ENCODE measurements around the gene DRP2.

Gene DRP2

DNA sequence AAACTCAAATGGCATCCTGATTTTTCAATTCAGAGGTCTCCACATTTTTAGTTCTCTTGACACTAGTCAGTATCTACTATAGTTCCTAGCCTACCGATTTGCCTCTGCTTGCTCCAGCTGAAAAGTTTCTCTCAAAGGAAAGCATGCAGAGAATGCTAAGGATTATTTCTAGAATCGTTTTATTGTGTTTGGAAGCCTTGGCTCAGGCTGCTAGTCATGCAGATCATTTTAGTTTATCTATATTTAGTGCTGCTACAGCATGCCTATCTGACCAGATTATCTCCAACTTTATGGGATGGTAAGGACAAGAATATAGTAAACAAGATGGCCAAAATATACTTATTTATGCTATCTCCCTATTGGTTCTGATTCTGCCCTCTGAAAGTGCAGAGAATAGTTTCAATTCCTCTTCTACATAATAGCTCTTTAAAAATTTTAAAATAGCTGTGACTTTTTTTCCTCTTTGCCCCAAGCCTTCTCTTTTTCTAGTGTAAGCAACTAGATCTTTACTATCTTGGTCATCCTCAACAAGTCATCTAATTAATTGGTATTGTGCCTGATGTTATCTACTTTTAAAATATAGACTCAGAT lies 15.7 kb upstream of the DRP2 start:
- Histone ChIP-seq H3K4me1 (ENCODE audit: insufficient read depth, low read length, severe bottlenecking) (peaks cover 21% of the 10 kb centered on the region), H3K27ac (ENCODE audit: low read depth, low read length, poor library complexity, severe bottlenecking) (no peak overlapping the region), H2AFZ (ENCODE audit: low read length) (no peak overlapping the region), H3K27me3 (ENCODE audit: insufficient read depth, low read length) (no peaks in the 10 kb centered on the region), H3K4me3 (ENCODE audit: low read depth, low read length, poor library complexity, severe bottlenecking) (no peak overlapping the region), H3K36me3 (ENCODE audit: insufficient read depth, low read length) (no peaks in the 10 kb centered on the region), H3K79me2 (ENCODE audit: insufficient read depth, low read length) (no peaks in the 10 kb centered on the region), H3K9me3 (ENCODE audit: low read length) (no peaks in the 10 kb centered on the region), H3K9ac (ENCODE audit: low read length) (no peak overlapping the region), H4K20me1 (ENCODE audit: insufficient read depth, low read length) (no peaks in the 10 kb centered on the region), H3K4me2 (ENCODE audit: low read length) (no peak overlapping the region), H3F3A (ENCODE audit: insufficient read depth, low read length) (no peaks in the 10 kb centered on the region), H3K9me2 (ENCODE audit: low read depth, low read length) (no peaks in the 10 kb centered on the region)
- no peak for TF ChIP-seq EZH2 (IDR thresholded peaks at IDR 0.05; ENCODE audit: borderline replicate concordance, low read length)
- TF ChIP-seq, protein P1, sequence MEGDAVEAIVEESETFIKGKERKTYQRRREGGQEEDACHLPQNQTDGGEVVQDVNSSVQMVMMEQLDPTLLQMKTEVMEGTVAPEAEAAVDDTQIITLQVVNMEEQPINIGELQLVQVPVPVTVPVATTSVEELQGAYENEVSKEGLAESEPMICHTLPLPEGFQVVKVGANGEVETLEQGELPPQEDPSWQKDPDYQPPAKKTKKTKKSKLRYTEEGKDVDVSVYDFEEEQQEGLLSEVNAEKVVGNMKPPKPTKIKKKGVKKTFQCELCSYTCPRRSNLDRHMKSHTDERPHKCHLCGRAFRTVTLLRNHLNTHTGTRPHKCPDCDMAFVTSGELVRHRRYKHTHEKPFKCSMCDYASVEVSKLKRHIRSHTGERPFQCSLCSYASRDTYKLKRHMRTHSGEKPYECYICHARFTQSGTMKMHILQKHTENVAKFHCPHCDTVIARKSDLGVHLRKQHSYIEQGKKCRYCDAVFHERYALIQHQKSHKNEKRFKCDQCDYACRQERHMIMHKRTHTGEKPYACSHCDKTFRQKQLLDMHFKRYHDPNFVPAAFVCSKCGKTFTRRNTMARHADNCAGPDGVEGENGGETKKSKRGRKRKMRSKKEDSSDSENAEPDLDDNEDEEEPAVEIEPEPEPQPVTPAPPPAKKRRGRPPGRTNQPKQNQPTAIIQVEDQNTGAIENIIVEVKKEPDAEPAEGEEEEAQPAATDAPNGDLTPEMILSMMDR (IDR thresholded peaks at IDR 0.05; ENCODE audit: low read length), result no peak

DNA sequence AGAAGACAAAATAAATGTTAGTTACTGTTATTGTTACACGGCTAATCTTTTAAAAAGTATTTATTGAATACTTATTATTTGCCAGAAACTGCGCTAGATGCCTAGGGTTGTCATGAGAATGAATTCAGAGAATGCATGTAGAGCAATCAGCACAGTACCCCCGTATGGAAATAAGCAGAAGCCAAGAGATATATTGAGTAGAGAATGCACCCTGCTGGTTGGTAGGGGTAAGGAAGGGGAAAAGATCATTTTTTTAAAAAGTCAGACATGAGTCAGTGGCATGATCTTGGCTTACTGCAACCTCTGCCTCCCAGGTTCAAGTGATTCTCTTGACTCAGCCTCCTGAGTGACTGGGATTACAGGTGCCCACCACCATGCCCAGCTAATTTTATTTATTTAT lies 13.1 kb upstream of the DRP2 start:
- H3K9me2 ChIP-seq (ENCODE audit: low read depth, low read length), result no peaks in the 10 kb centered on the region
- no peak overlapping the region for H2AFZ ChIP-seq (ENCODE audit: low read length)

DNA sequence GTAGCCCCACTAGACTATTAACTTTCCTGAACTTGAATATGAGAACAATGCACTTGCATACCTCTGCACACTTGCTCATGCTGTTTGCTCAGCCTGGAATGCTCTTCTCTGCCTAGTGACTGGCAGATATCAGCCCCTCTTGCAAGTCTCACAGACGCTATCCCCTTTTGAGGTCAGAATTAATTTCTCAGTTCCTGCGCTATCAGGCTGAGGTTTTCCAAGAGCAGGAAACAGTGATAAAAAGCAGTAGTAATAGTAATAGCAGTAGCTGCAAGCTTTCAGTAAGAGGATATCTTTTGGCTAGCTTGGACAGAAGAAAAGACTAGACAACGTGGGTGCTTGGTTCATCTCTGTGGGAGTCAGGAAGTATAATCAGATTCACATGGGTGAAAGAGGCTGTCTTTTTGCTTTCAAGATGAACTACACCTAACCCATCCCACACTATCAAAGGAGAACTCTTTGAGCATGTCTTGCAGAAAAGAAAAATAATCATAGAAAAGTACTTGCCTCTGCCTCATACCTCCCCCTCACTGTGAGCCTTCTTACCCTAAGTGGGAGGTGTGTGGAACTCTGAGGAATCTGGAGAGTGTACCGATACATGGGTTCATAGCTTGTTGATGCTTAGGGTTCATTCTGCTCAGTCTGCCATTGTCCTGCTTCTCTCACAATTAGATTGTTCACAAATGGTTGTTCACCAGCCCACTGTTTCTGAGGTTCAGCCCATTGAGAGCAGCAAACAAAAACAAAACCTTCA lies 11.3 kb upstream of the DRP2 start:
- Histone ChIP-seq H2AFZ (ENCODE audit: low read length) (no peak overlapping the region), H3K4me2 (ENCODE audit: low read length) (no peak overlapping the region), H3K9ac (ENCODE audit: low read length) (no peak overlapping the region; the same call in 1 of the 2 replicates), H3F3A (ENCODE audit: insufficient read depth, low read length) (no peaks in the 10 kb centered on the region), H3K9me2 (ENCODE audit: low read depth, low read length) (no peaks in the 10 kb centered on the region), H3K36me3 (ENCODE audit: insufficient read depth, low read length) (no peaks in the 10 kb centered on the region), H4K20me1 (ENCODE audit: insufficient read depth, low read length) (no peaks in the 10 kb centered on the region), H3K79me2 (ENCODE audit: insufficient read depth, low read length) (no peaks in the 10 kb centered on the region), H3K4me1 (ENCODE audit: insufficient read depth, low read length, severe bottlenecking) (peaks cover 22% of the 10 kb centered on the region), H3K9me3 (ENCODE audit: low read length) (no peaks in the 10 kb centered on the region), H3K27me3 (ENCODE audit: insufficient read depth, low read length) (no peaks in the 10 kb centered on the region), H3K27ac (ENCODE audit: low read depth, low read length, poor library complexity, severe bottlenecking) (peak overlapping the region; percentile 66), H3K4me3 (ENCODE audit: low read depth, low read length, poor library complexity, severe bottlenecking) (no peak overlapping the region)
- TF ChIP-seq, protein P1 (IDR thresholded peaks at IDR 0.05; ENCODE audit: low read length), result no peak
- no peak for TF ChIP-seq EZH2 (IDR thresholded peaks at IDR 0.05; ENCODE audit: borderline replicate concordance, low read length)

More for the DNA sequence above, 13.1 kb upstream of the DRP2 start:
- TF ChIP-seq EZH2 (IDR thresholded peaks at IDR 0.05; ENCODE audit: borderline replicate concordance, low read length), result no peak
- TF ChIP-seq, protein P1 (IDR thresholded peaks at IDR 0.05; ENCODE audit: low read length), result peak; percentile 42
- H4K20me1 ChIP-seq (ENCODE audit: insufficient read depth, low read length), result no peaks in the 10 kb centered on the region
- H3K9ac ChIP-seq (ENCODE audit: low read length), result no peak overlapping the region
- peaks cover 22% of the 10 kb centered on the region for H3K4me1 ChIP-seq (ENCODE audit: insufficient read depth, low read length, severe bottlenecking)
- H3K79me2 ChIP-seq (ENCODE audit: insufficient read depth, low read length), result no peaks in the 10 kb centered on the region
- H3K27ac ChIP-seq (ENCODE audit: low read depth, low read length, poor library complexity, severe bottlenecking), result no peak overlapping the region
- H3K9me3 ChIP-seq (ENCODE audit: low read length), result no peaks in the 10 kb centered on the region
- H3K27me3 ChIP-seq (ENCODE audit: insufficient read depth, low read length), result no peaks in the 10 kb centered on the region
- H3K4me2 ChIP-seq (ENCODE audit: low read length), result no peak overlapping the region
- no peaks in the 10 kb centered on the region for H3K36me3 ChIP-seq (ENCODE audit: insufficient read depth, low read length)
- no peaks in the 10 kb centered on the region for H3F3A ChIP-seq (ENCODE audit: insufficient read depth, low read length)
- H3K4me3 ChIP-seq (ENCODE audit: low read depth, low read length, poor library complexity, severe bottlenecking), result no peak overlapping the region

All from OCI-LY1 (cell line).